Kidney tubule cell (primary cell): Measurements from ENCODE around the gene GADD45A.
A peak's percentile ranks its signal among the peaks of the same experiment; 100 is the strongest.
"Not testable (repeated sequence)": the region's sequence is repeated elsewhere in the genome, so short reads cannot be mapped to it uniquely, and the experiment has no call there.

Experiments used
- DNase-seq: peaks from one replicate; pipeline ENCODE4 v3.0.0-alpha.2; 2018; ENCODE audit warnings: low spot score

The GADD45A gene

DNA sequence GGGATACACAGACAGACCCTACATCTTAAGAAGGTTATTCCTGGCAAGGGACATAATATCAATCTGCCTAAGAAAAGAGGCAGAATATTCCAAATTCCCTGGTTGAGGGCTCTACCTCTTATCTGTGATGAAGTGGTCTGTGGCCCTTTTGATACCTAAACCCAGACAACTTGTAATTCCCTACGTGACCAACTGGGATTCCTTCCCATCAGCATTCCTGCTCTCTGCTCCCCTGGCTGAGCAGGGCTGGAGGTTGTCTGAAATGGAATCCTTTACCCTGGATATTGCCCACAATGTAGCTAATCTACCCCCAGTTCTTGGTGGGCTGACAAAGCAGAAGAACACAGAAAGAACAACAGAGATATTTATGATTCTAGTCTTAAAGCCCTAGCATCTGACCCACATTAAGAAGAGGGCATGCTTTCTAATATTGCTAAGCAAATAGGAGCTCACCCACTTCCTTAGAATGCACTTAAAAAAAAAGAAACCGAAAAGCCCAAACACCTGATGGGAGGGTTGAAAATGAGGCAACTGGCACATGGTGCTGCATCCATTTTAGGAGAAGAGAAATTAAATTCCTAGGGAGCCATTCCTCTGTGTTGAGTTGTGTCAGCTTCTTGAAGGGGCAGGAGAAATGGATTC, 36.8 kb downstream of the GADD45A start:
- no peak for DNase-seq

DNA sequence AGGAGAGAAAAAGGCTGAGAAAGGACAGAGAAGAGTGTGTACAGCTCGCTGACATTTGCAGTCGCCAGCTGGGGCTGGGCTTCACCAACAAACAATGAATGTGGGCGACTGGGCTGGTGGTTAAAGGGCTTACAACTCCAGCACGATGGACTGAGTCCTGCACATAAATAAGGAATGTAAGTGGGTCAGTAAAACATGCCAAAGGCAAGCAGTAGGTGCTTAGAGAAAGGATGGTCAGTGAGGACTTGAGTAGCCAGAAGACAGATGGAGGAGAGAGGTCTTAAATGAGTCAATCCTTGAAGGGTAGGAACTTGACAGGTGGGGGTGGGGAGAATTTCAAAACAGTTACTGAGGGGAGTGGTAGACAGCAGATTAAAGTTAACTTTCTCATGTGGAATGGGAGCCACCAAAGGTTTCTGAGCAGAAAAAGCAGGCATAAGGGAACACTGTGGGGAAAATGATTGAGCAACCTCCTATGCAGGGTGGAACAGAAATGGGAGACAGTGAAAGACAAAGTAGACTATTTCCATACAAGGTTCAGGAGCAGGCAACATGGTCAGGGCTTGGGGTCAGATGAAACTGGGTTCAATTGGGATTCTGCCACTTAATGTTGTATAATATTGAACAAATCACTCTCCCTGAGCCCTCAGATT, 37.4 kb downstream of the GADD45A start:
- no peak for DNase-seq

DNA sequence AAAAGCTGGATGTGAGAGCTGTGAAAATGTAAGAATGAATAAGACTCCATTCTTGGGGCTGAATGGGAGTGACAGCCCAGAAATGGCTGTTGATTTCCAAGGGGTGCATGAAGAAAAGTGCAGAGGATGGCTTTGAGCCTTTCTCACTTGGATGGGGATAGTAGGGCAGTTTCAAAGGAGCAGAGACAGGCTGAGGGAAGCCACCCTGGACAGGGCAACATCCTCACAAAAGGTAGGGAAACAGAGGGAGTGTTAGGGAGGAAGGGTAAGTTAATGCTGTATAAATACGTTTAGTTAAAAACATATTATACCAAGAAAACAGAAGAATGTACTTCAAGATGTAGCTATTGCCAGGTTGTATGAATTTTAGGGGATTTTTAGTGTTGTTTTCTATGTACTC, 38.1 kb downstream of the GADD45A start:
- no peak for DNase-seq

DNA sequence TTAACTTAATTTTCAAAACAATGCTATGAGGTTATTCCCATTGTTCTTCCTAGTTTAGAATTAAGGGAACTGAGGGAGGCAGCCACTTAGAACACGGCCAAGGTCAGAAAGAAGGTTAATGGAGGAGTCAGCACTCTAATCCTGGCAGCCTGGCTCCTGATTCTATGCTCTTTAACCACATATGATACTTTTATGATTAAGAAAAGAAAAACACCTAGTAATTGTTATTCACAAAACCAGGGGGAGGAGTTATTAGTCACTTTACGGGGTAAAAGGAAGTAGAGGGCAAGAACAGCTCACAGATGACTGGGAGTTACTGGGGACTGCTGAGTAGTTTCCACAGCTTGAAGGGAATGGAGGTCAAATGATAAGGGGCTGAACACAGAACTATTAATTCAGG, 38.6 kb downstream of the GADD45A start:
- DNase-seq, result peak; percentile 90

DNA sequence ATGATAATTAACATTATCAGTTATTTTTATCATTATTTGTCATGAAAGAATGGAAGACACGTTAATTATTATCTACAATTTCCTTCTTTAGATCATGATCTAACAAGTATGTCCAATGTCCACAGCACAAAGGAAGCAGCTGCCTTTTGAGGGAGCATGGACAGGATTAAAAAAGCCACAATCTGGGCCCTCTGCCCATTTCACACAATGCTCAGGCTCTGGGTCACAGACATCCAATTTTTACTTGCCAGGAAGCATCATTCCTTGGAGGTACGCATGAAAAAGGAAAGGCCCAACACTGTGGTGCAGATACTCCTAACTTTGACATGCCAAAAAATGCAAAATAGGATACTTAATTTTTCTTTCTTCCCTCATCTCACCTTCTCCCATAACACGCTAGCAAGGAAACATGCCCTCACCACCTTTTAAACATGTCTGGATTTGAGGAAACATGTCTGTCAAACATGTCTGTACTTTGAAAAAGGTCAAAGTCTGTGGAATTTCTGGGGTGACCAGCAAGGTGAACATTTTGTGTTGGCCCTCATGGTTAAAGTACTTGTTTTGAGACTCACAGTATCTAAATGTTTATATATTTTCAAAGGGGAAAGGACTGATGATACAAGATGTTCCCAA, 40.0 kb downstream of the GADD45A start:
- peak; percentile 94 for DNase-seq

DNA sequence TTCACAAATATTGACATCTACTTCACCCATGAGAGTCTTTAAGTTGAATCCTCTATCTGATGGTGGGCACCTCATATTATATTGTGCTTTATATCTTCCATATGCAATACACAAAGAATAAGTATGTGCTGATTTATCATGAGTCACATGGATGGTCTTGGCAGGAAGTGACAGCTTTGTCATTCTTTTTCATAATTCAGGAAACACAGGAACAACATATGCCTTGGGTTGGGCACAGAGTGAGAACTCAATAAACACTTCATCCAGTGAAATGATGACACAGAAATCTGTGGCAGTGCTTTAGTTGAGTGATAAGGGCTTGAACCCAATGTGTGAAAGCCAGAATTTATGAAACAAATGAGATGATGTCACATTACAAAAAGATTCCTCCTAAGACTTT, 41.2 kb downstream of the GADD45A start:
- DNase-seq, result peak; percentile 61

DNA sequence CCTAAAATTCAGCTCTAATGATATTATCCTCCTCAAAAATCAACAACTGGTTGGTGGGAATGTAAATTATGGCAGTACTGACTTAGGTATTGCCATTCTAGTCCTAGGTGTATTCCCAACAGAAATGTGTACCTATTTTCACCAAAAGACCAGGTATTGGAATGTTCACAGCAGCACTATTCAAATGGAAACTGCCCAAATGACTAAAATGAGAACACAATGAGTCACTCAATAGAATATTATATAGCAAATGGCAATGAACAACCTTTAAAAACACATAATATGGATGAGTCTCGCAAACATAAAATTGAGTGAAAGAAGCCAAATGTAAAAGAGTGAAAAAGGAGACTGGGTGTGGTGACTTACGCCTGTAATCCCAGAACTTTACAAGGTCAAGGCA, 44.9 kb downstream of the GADD45A start:
- no peak for DNase-seq

DNA sequence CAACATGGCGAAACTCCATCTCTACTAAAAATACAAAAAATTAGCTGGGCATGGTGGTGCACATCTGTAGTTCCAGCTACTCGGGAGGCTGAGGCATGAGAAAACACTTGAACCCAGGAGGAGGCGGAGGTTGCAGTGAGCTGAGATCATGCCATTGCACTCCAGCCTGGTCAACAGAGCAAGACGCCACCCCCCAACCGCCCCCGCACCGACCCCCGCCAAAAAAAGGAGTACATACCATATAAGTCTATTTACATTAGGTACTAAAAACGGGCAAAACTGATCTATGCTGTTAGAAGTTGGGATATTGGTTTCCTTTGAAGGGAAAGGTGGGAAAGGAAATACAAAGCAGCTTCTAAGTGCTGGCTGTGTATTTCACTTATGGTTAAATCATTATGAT, 45.3 kb downstream of the GADD45A start:
- DNase-seq, result not testable (repeated sequence)

DNA sequence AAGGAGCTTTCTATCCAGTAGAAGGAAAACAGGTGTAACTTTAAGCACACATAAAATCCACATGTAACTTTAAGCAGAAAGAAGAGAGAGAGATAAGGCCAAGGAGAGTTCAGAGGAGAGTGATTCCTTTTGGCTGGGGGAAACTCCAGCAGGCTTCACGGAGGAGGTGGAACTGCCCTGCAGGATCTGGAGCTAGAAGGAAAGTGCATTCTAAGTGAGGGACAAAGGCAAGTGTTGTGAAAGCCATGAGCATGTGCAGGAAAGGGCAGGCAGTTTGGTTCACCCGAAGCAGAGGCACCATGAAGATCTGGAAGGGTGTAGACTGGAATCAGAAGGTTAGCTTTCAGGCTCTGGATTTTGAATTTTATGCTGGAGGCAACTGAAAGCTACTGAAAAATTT, 46.3 kb downstream of the GADD45A start:
- DNase-seq, result no peak

DNA sequence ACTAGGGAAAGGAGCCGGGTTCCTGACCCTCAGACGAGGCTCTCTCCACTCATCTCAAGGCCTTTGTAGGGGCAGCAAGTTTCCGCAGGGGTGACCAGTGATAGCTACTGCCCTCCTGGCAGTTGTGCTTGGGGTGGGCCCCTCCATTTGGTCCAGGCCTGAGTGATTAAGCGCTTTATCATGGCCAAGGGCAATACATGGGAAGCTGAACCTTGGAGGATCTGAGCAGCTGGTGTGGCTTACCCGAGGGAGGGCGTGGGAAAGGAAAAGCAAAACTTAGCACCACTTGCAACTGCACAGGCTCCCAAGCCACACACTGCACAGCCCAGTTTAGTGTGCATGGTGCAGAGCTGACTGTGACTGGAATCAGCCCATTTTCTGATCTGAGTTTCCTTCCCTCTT, 47.8 kb downstream of the GADD45A start:
- no peak for DNase-seq

DNA sequence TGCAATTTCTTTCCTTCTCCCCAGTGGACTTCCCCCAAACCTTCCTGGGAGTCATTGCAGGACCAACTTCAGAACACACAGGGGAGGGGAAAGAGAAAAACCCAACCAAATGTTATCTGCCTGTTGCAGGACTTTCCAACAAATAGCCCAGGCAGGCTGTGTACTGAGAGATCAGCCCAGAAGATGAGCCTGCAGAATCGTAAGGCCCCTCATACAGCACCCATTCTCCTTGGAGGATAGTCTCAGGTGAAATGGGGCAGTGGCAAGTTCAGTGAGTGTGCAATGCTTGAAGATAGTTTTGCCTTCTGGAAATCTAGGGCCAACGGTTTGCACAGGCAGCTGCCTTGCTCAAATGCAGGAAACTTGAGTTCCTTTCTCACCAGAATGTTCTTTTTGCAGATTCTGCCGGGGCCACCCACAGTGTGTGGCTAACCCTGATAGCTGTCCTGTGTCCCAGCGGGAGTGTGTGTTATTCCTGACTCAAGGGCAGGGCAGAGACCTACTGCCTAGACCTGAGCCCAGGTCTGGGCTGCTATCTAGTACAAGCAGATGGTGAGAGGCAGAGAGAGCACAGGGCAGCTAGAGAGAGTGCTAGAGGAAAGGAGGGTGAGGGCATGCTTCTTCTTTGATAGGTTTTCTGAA, 48.8 kb downstream of the GADD45A start:
- no peak for DNase-seq

DNA sequence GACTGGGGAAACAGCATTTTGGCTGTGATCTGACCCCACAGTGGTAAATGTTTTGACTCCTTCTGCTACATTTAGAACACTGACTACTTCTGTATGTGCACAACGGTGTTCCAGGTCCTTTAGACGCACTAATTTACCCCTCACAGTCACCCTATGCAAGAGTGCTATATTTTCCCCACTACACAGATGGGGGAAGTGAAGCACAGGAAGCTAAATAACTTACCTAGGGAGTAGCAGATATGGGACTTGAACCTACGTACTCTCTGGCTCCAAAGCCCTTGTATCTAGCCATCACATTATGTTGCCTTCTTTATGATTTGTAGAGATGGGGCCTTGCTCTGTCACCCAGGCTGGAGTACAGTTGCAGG, 49.3 kb downstream of the GADD45A start:
- no peak for DNase-seq

DNA sequence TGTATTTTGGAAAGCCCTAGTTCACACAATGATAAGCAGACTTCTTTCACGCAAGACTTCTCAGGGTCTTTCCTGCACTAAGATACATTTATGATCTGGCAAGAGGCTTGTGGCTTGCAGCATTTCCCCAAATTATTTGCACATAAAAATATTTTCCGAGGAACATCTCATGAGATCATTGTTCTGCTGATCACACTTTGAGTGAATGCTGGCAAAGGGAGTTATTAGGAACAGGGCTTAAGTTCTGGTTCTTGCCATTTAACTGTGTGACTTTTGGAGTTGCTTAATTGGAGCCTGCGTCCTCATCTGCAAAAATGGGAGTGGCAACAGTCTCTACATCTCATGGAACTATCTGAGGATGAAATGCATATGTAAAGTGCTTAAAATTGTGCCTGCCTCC, 50.2 kb downstream of the GADD45A start:
- DNase-seq, result no peak

DNA sequence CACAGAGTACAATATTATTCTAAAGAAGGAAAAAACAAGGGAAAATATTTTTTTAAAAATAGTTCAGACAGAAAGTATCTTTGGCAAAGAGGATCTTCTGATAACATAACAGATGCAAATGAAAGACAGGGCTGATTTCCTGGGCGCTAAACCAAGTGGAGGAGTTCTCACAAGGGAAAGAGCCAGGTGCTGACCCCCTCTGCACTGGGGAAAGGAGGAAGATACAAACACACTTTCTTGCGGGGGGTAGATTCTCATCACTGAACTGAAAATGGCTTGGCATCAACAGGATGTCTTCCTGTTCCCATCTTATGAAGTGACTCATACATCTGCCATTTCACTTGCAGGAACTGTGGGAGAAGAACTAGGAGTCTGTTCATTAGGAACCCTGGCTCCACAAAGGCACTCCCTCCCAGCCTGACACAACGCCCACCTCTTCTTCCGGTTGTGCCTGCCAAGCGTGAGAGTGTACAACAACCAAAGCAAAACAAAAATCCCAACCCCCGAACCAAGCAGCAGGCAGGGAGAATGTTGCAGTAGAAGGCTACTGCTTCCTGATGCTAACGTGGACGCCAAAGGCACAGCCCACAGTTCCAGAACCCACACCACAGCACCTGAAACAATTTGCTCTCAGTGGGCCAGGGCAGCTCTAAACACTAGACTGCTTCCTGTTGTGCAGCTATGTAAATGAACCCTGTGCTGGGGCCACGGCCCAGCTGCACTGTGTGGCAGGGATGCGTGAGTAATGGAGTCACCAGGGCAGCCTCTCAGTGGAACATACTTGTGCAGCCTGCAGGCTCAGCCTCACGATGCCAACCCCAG, 51.0 kb downstream of the GADD45A start:
- peak; percentile 93 for DNase-seq

DNA sequence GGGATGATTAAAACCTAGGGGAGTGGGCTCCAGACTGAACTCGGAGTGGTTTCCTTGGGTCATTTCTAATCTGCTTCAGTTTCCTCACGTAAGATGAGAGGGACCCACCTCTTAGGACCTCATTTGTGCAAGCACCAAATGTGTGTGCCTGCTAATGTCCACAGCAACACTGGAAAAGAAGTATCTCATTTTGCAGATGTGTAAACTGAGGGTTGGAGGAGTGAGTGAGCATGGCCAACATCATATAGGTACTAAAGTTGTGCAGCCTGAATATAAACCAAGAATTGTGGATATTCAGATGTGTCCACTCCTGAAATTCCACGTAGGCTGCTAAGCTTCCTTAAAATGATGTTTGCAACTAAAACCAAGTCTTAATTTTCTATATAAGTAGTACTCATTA, 51.7 kb downstream of the GADD45A start:
- DNase-seq, result no peak

DNA sequence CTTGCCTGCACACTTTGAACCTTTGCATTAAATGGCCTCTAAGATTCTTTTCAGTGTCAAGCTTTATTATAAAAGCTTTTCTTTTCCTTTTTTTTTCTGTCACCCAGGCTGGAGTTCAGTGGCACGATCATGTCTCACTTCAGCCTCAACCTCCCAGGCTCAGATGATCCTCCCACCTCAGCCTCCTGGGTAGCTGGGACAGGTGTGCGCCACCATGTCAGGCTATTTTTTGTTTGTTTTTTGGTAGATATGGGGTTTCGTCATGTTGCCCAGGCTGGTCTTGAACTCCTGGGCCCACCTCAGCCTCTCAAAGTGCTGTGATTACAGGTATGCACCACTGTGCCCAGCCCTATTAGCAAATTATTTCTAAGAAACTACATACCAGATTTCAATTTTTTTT, 52.9 kb downstream of the GADD45A start:
- no peak for DNase-seq
